Caco-2 (cell line): ENCODE measurements around the gene SMAD7. TPM values are rescaled to one million over a fixed set of nuclear protein-coding genes. Genes with fewer than 3 reads are reported as not detected.

Experiments used
- BruUV-seq: library from RNA; stranded (reverse); fragments of 400-500 nt; replicated peaks from 2 replicates; lab custom pipeline; 2021; lab: Mats Ljungman, UMichigan
- CTCF ChIA-PET: fragments of 300-600 bp; sonication (Branson Sonifier 250); formaldehyde crosslinking; loops from one replicate; lab custom pipeline; 2022; ENCODE audit warnings: antibody characterized with exemption; lab: Charles Lee
- POLR2A ChIA-PET: fragments of 300-600 bp; sonication (Branson Sonifier 250); formaldehyde crosslinking; loops from one replicate; lab custom pipeline; 2022; ENCODE audit warnings: antibody characterized with exemption; lab: Charles Lee
- DNase-seq, 2 experiments: peaks; one replicate each; pipeline versions ENCODE4 v3.0.0 to v3.0.0-alpha.2; 2020 to 2022
- H3K27me3 ChIP-seq: replicated peaks from 2 replicates; pipeline ENCODE4 v1.6.0; 2011; ENCODE audit warnings: low read length; ENCODE audit not compliant: control insufficient read depth, insufficient read depth
- H3K36me3 ChIP-seq: 2 replicates; pipeline ENCODE4 v1.5.1; 2011; ENCODE audit warnings: low read length; ENCODE audit not compliant: control insufficient read depth, insufficient read depth
- H3K4me1 ChIP-seq: fragments of 250-450 bp; sonication (Bioruptor Pico); 2 replicates; pipeline ENCODE4 v1.5.1; 2020; ENCODE audit warnings: mild to moderate bottlenecking
- H3K4me3 ChIP-seq: 2 replicates; pipeline ENCODE4 v1.5.1; 2011; ENCODE audit warnings: low read depth, mild to moderate bottlenecking, control low read depth, low read length
- H3K9me3 ChIP-seq: fragments of 250-450 bp; sonication (Bioruptor Pico); 2 replicates; pipeline ENCODE4 v1.5.1; 2020; ENCODE audit warnings: mild to moderate bottlenecking, moderate library complexity
- H3K27ac Mint-ChIP-seq: one replicate; pipeline ENCODE4 v1.8.0; 2022; ENCODE audit warnings: mixed read lengths; ENCODE audit not compliant: unreplicated experiment
- H3K27me3 Mint-ChIP-seq: one replicate; pipeline ENCODE4 v1.8.0; 2022; ENCODE audit warnings: mixed read lengths; ENCODE audit not compliant: insufficient read depth, unreplicated experiment
- H3K36me3 Mint-ChIP-seq: one replicate; pipeline ENCODE4 v1.8.0; 2022; ENCODE audit warnings: mild to moderate bottlenecking, mixed read lengths; ENCODE audit not compliant: insufficient read depth, unreplicated experiment
- H3K4me1 Mint-ChIP-seq: one replicate; pipeline ENCODE4 v1.8.0; 2022; ENCODE audit warnings: low read depth, mixed read lengths; ENCODE audit not compliant: unreplicated experiment
- H3K4me3 Mint-ChIP-seq: one replicate; pipeline ENCODE4 v1.8.0; 2022; ENCODE audit warnings: mild to moderate bottlenecking, moderate library complexity, mixed read lengths; ENCODE audit not compliant: unreplicated experiment
- H3K9me3 Mint-ChIP-seq: one replicate; pipeline ENCODE4 v1.8.0; 2022; ENCODE audit warnings: mixed read lengths; ENCODE audit not compliant: unreplicated experiment
- intact Hi-C: fragments of 100-400 bp; cut with micrococcal nuclease; formaldehyde crosslinking; loops from one replicate; pipeline ENCODE4 v1.10.0; 2022; ENCODE audit not compliant: unreplicated experiment
- total RNA-seq: library from RNA; stranded (reverse); gene quantifications from 2 replicates; pipeline ENCODE4 v1.2.3, GENCODE V29; 2022
- TF ChIP-seq, protein P1 (sequence below), 2 experiments: fragments of 200-600 bp in 1 of 2; IDR thresholded peaks; 1 replicate in 1 of 2; 2 replicates in 1 of 2; pipeline versions ENCODE4 v1.5.1 to v1.8.0; 2011 to 2022; ENCODE audit warnings: antibody characterized with exemption in 1 of 2, control low read depth in 1 of 2, inconsistent platforms in 1 of 2, low read depth in 1 of 2, low read length in 1 of 2, mild to moderate bottlenecking in 1 of 2, moderate library complexity in 1 of 2; ENCODE audit not compliant: insufficient read depth in 1 of 2, severe bottlenecking in 1 of 2, unreplicated experiment in 1 of 2

Gene SMAD7
- total RNA-seq, 1 experiment from 2014 or later = 9.3 TPM

DNA sequence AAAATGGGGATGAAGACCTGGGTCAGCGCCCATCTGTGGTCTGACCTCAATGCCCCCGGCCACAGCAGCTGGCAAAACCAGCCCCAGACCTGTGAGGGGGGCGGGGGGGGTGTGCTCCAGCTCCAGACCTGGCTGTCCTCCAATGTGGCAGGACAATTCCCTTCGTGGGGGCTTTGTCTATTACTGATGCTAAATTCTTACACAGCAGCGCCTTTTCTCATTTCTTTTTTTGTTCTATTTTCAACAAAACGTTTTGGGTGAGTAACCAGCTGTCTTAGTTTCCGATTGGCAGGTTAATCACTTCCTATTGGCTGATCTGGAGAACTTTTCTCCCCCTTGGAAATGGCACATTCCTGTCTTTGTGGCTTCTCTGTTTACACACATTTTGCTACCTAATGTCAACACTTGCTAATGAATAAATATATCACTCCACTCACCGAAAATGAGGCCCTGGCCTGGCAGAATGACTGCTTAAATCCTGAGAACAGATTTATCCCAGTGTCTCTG is 4.4 kb downstream of the SMAD7 start:
- intact Hi-C loops = loop anchor here (10.0 kb wide), 1 partner anchor 162 kb away; no protein-coding TSS in a partner anchor
- no peaks in the 10 kb centered on the region; the same call in 1 of the 2 replicates for H3K36me3 ChIP-seq
- peak overlapping the region; percentile 40 for H3K4me3 Mint-ChIP-seq
- no peaks in the 10 kb centered on the region for H3K9me3 ChIP-seq
- H3K9me3 Mint-ChIP-seq = no peaks in the 10 kb centered on the region
- H3K36me3 Mint-ChIP-seq = peaks cover 28% of the 10 kb centered on the region
- H3K27me3 Mint-ChIP-seq = no peaks in the 10 kb centered on the region
- POLR2A ChIA-PET = interaction anchor here (1.1 kb wide), 1 partner anchor 17 kb away, joined by 3 read pairs; no protein-coding TSS in a partner anchor
- peaks cover 18% of the 10 kb centered on the region for H3K4me1 Mint-ChIP-seq
- no peak overlapping the region for H3K27ac Mint-ChIP-seq
- CTCF ChIA-PET = no interaction called here
- TF ChIP-seq, protein P1, sequence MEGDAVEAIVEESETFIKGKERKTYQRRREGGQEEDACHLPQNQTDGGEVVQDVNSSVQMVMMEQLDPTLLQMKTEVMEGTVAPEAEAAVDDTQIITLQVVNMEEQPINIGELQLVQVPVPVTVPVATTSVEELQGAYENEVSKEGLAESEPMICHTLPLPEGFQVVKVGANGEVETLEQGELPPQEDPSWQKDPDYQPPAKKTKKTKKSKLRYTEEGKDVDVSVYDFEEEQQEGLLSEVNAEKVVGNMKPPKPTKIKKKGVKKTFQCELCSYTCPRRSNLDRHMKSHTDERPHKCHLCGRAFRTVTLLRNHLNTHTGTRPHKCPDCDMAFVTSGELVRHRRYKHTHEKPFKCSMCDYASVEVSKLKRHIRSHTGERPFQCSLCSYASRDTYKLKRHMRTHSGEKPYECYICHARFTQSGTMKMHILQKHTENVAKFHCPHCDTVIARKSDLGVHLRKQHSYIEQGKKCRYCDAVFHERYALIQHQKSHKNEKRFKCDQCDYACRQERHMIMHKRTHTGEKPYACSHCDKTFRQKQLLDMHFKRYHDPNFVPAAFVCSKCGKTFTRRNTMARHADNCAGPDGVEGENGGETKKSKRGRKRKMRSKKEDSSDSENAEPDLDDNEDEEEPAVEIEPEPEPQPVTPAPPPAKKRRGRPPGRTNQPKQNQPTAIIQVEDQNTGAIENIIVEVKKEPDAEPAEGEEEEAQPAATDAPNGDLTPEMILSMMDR (IDR thresholded peaks at IDR 0.05; ENCODE audit: insufficient read depth in 1 of 2, low read depth in 1 of 2, low read length in 1 of 2, severe bottlenecking in 1 of 2, unreplicated experiment in 1 of 2) = no peak
- peaks cover 49% of the 10 kb centered on the region for H3K4me1 ChIP-seq
- BruUV-seq = no TSS peak
- H3K27me3 ChIP-seq = no peaks in the 10 kb centered on the region
- H3K4me3 ChIP-seq = no peak overlapping the region
- no peak for DNase-seq

DNA sequence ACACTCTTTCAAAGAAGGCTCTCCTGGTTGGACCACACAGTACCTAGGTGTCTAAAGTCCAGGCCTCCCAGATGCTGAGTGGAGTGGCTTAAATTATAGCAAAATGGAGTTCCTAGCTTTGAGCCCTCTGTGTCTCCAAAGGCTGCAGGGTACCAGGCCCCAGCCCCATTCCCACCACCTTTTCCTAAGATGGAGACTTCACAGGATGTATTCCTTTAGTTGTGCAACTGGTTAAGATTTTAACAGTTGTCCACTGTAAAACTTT is 4.9 kb downstream of the SMAD7 start:
- no TSS peak for BruUV-seq
- ChIA-PET CTCF (no interaction called here), POLR2A (no interaction called here)
- DNase-seq = no peak
- Histone ChIP-seq H3K4me3 (no peak overlapping the region), H3K9me3 (no peaks in the 10 kb centered on the region), H3K27me3 (no peaks in the 10 kb centered on the region), H3K36me3 (no peaks in the 10 kb centered on the region; the same call in 1 of the 2 replicates), H3K4me1 (peaks cover 53% of the 10 kb centered on the region)
- intact Hi-C loops = loop anchor here (10.0 kb wide), 1 partner anchor 161 kb away; no protein-coding TSS in a partner anchor
- no peaks in the 10 kb centered on the region for H3K27me3 Mint-ChIP-seq
- TF ChIP-seq, protein P1 (IDR thresholded peaks at IDR 0.05; ENCODE audit: insufficient read depth in 1 of 2, low read depth in 1 of 2, low read length in 1 of 2, severe bottlenecking in 1 of 2, unreplicated experiment in 1 of 2) = no peak
- peaks cover 23% of the 10 kb centered on the region for H3K4me1 Mint-ChIP-seq
- no peak overlapping the region for H3K27ac Mint-ChIP-seq
- H3K9me3 Mint-ChIP-seq = no peaks in the 10 kb centered on the region
- no peak overlapping the region for H3K4me3 Mint-ChIP-seq
- H3K36me3 Mint-ChIP-seq = peaks cover 33% of the 10 kb centered on the region

DNA sequence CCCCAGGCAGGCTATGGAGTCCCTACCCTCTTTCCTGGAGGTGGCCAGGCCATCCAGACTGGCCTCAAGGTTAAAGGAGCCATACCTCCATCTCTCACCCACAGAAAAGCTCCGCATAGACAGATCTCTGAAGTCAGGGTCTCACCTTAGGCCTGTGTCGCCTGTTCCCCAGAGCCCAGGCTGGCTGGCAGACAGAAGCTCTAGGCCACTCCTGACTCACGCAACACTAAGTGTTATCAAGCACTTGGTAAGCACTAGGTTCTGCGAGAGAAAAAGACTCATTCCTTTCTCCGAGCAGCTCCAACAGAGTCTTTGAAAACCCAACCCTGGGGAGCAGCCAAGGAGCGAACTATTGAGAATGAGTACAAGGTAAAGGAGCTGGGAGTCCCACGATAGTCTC is 6.1 kb downstream of the SMAD7 start:
- no peak for DNase-seq
- no peaks in the 10 kb centered on the region for H3K9me3 Mint-ChIP-seq
- no peak overlapping the region for H3K4me3 ChIP-seq
- intact Hi-C loops = loop anchor here (10.0 kb wide), 1 partner anchor 160 kb away; no protein-coding TSS in a partner anchor
- H3K27me3 ChIP-seq = no peaks in the 10 kb centered on the region
- no peaks in the 10 kb centered on the region for H3K9me3 ChIP-seq
- ChIA-PET CTCF (no interaction called here), POLR2A (interaction anchor here (0.6 kb wide), 1 partner anchor 294 kb away, joined by 4 read pairs; no protein-coding TSS in a partner anchor)
- H3K4me1 Mint-ChIP-seq = peaks cover 24% of the 10 kb centered on the region
- BruUV-seq = no TSS peak
- H3K36me3 Mint-ChIP-seq = peaks cover 31% of the 10 kb centered on the region
- TF ChIP-seq, protein P1 (IDR thresholded peaks at IDR 0.05; ENCODE audit: insufficient read depth in 1 of 2, low read depth in 1 of 2, low read length in 1 of 2, severe bottlenecking in 1 of 2, unreplicated experiment in 1 of 2) = no peak
- peaks cover 61% of the 10 kb centered on the region for H3K4me1 ChIP-seq
- H3K4me3 Mint-ChIP-seq = no peak overlapping the region
- no peaks in the 10 kb centered on the region for H3K27me3 Mint-ChIP-seq
- H3K36me3 ChIP-seq = no peaks in the 10 kb centered on the region; the same call in 1 of the 2 replicates
- H3K27ac Mint-ChIP-seq = no peak overlapping the region
